PC-9 (cell line): ENCODE results near the gene TMEFF2. TPM values are rescaled to one million over a fixed set of nuclear protein-coding genes. Genes with fewer than 3 reads are reported as not detected.
A peak's percentile ranks its signal among the peaks of the same experiment; 100 is the strongest.

ENCODE experiments used
- BruUV-seq: library from RNA; stranded (reverse); fragments of 400-500 nt; replicated peaks from 2 replicates; lab custom pipeline; 2021; lab: Mats Ljungman, UMichigan
- CTCF ChIA-PET: fragments of 300-600 bp; sonication (Branson Sonifier 250); formaldehyde crosslinking; loops from one replicate; lab custom pipeline; 2022; ENCODE audit warnings: antibody characterized with exemption; lab: Charles Lee
- POLR2A ChIA-PET: fragments of 300-600 bp; sonication (Branson Sonifier 250); formaldehyde crosslinking; loops from one replicate; lab custom pipeline; 2022; ENCODE audit warnings: antibody characterized with exemption; ENCODE audit not compliant: unreplicated experiment; lab: Charles Lee
- DNase-seq, 2 experiments: peaks; one replicate each; pipeline versions ENCODE4 v3.0.0 to v3.0.0-alpha.2; 2015 to 2022; ENCODE audit warnings: mixed read lengths in 1 of 2
- H2AFZ ChIP-seq: fragments of 200-600 bp; sonication (generic); 2 replicates; pipeline ENCODE4 v1.8.1; 2017; ENCODE audit warnings: antibody characterized with exemption
- H3F3A ChIP-seq: fragments of 200-600 bp; sonication (generic); 2 replicates; pipeline ENCODE4 v1.8.1; 2017; ENCODE audit warnings: antibody characterized with exemption, mild to moderate bottlenecking, low read depth; ENCODE audit not compliant: insufficient read depth
- H3K27ac ChIP-seq: fragments of 200-600 bp; sonication (generic); 2 replicates; pipeline ENCODE4 v1.6.1; 2016; ENCODE audit warnings: mixed run types
- H3K27me3 ChIP-seq: fragments of 200-600 bp; sonication (generic); 2 replicates; pipeline ENCODE4 v1.6.1; 2016; ENCODE audit warnings: low read depth, mixed run types; ENCODE audit not compliant: insufficient read depth
- H3K36me3 ChIP-seq: fragments of 200-600 bp; sonication (generic); 2 replicates; pipeline ENCODE4 v1.6.1; 2016; ENCODE audit warnings: low read depth, mixed run types
- H3K4me1 ChIP-seq: fragments of 200-600 bp; sonication (generic); replicated peaks from 2 replicates; pipeline ENCODE4 v1.6.1; 2016; ENCODE audit warnings: mixed run types; ENCODE audit not compliant: insufficient read depth
- H3K4me2 ChIP-seq: fragments of 200-600 bp; sonication (generic); 2 replicates; pipeline ENCODE4 v1.6.1; 2017; ENCODE audit warnings: mixed run types
- H3K4me3 ChIP-seq: fragments of 200-600 bp; sonication (generic); 2 replicates; pipeline ENCODE4 v1.6.1; 2016; ENCODE audit warnings: mixed run types
- H3K79me2 ChIP-seq: fragments of 200-600 bp; sonication (generic); 2 replicates; pipeline ENCODE4 v1.6.1; 2017; ENCODE audit warnings: low read depth, mixed run types
- H3K9me2 ChIP-seq: fragments of 200-600 bp; sonication (generic); 2 replicates; pipeline ENCODE4 v1.8.1; 2017; ENCODE audit warnings: mild to moderate bottlenecking; ENCODE audit not compliant: insufficient read depth
- H3K9me3 ChIP-seq: fragments of 200-600 bp; sonication (generic); 2 replicates; pipeline ENCODE4 v1.8.1; 2016; ENCODE audit warnings: low read depth; ENCODE audit not compliant: insufficient read depth
- H4K20me1 ChIP-seq: fragments of 200-600 bp; sonication (generic); 2 replicates; pipeline ENCODE4 v1.8.1; 2017; ENCODE audit not compliant: insufficient read depth
- EZH2 ChIP-seq: fragments of 200-600 bp; sonication (generic); IDR thresholded peaks from 2 replicates; pipeline ENCODE4 v1.8.0; 2017; ENCODE audit warnings: antibody characterized with exemption, low read depth
- intact Hi-C: fragments of 100-400 bp; cut with micrococcal nuclease; formaldehyde crosslinking; loops from one replicate; pipeline ENCODE4 v1.10.0; 2022; ENCODE audit not compliant: unreplicated experiment
- total RNA-seq: library from RNA; stranded (reverse); gene quantifications from 2 replicates; pipeline ENCODE4 v1.2.3, GENCODE V29; 2021
- TF ChIP-seq, protein P1 (sequence below): fragments of 200-600 bp; sonication (generic); conservative IDR thresholded peaks from 2 replicates; pipeline ENCODE4 v1.6.1; 2017; ENCODE audit warnings: mixed run types, antibody characterized with exemption, mild to moderate bottlenecking, moderate library complexity

The TMEFF2 gene
- total RNA-seq, 1 experiment from 2014 or later, result not detected

DNA sequence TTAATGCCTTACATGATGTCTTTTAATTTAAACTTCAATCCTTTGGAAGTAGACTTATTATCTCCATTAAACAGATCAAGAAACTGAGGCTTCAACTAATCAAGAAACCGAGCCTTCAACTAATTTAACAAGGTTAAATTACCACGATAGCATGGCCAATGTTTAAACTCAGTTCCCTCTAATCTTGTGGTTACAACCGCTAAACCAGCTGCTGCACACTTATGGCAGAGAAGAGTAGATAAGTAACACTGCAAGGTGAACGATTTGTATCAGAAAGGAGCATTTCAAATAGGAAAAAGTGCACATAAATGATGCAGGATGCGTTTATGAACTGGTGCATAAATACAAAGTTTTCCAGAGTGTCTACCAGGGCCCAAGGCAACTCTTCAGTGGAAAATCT is 203.3 kb downstream of the TMEFF2 start:
- Histone ChIP-seq H4K20me1 (no peaks in the 10 kb centered on the region), H3K9me2 (no peaks in the 10 kb centered on the region), H3K27me3 (no peaks in the 10 kb centered on the region), H3K4me3 (no peak overlapping the region), H3K36me3 (no peaks in the 10 kb centered on the region), H3K9me3 (no peaks in the 10 kb centered on the region), H2AFZ (no peak overlapping the region), H3K4me1 (no peaks in the 10 kb centered on the region), H3F3A (no peaks in the 10 kb centered on the region), H3K79me2 (no peaks in the 10 kb centered on the region), H3K27ac (no peak overlapping the region), H3K4me2 (no peak overlapping the region)
- intact Hi-C loops, result no loop called here
- no TSS peak for BruUV-seq
- TF ChIP-seq EZH2, result no peak
- TF ChIP-seq, protein P1, sequence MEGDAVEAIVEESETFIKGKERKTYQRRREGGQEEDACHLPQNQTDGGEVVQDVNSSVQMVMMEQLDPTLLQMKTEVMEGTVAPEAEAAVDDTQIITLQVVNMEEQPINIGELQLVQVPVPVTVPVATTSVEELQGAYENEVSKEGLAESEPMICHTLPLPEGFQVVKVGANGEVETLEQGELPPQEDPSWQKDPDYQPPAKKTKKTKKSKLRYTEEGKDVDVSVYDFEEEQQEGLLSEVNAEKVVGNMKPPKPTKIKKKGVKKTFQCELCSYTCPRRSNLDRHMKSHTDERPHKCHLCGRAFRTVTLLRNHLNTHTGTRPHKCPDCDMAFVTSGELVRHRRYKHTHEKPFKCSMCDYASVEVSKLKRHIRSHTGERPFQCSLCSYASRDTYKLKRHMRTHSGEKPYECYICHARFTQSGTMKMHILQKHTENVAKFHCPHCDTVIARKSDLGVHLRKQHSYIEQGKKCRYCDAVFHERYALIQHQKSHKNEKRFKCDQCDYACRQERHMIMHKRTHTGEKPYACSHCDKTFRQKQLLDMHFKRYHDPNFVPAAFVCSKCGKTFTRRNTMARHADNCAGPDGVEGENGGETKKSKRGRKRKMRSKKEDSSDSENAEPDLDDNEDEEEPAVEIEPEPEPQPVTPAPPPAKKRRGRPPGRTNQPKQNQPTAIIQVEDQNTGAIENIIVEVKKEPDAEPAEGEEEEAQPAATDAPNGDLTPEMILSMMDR, result no peak
- POLR2A ChIA-PET, result no interaction called here
- CTCF ChIA-PET, result no interaction called here
- no peak for DNase-seq

DNA sequence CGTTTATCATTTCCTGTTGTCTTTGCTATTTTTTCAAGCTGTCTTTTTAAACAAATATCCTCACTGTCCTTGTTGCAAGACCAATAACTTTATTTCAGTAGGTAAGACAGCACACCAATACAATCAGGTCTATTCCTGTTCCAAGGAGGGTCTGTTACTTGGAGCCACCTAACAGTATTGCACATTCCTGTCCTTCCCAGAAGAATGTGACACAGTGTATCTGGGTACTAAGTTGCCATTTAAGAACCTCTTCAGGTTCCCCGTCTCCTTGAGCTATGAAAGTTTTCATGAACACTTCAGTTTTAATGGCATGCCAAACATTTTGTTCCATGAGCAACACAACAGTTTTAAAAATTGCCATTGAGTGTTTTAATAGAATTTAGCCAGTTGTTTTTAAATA is 209.0 kb downstream of the TMEFF2 start:
- no peak overlapping the region for H3K4me2 ChIP-seq
- no peaks in the 10 kb centered on the region for H3K36me3 ChIP-seq
- H3F3A ChIP-seq, result no peaks in the 10 kb centered on the region
- no peak for DNase-seq
- H3K9me2 ChIP-seq, result no peaks in the 10 kb centered on the region
- no peak overlapping the region for H3K4me3 ChIP-seq
- no peaks in the 10 kb centered on the region for H3K79me2 ChIP-seq
- no peak overlapping the region for H2AFZ ChIP-seq
- H3K27me3 ChIP-seq, result no peaks in the 10 kb centered on the region
- H3K9me3 ChIP-seq, result no peaks in the 10 kb centered on the region
- intact Hi-C loops, result no loop called here
- no peaks in the 10 kb centered on the region for H4K20me1 ChIP-seq
- ChIA-PET CTCF (interaction anchor here (0.6 kb wide), 1 partner anchor 431 kb away, joined by 4 read pairs; no protein-coding TSS in a partner anchor), POLR2A (no interaction called here)
- TF ChIP-seq EZH2, result no peak
- TF ChIP-seq, protein P1, result no peak
- H3K27ac ChIP-seq, result no peak overlapping the region
- no peaks in the 10 kb centered on the region for H3K4me1 ChIP-seq
- no TSS peak for BruUV-seq

DNA sequence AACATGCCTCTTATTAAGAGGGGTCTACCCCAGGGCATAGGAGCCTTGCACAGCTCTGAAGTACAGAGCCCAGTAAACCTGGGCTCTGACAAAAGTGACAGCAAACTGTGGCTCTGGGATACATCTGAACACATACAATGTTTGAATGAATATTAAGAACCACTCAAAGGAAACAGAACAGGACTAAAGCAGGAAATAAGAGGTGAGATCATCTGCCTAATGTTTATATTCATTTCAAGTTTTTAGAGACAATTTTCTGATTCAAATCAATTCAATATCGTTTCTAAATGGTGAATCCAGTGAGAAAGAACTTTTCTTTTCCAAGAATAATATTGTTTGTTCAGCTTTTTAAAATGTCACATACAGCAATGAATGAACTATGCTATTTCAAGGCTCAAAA is 211.1 kb downstream of the TMEFF2 start:
- no peak for DNase-seq
- H3K9me3 ChIP-seq, result no peaks in the 10 kb centered on the region
- 0 out of 2 replicates have a peak overlapping the region, but pooled peaks have one; percentile 7 for H3K4me2 ChIP-seq
- no peaks in the 10 kb centered on the region for H3F3A ChIP-seq
- no peaks in the 10 kb centered on the region for H3K4me1 ChIP-seq
- TF ChIP-seq EZH2, result no peak
- TF ChIP-seq, protein P1, result no peak
- H3K36me3 ChIP-seq, result no peaks in the 10 kb centered on the region
- no TSS peak for BruUV-seq
- CTCF ChIA-PET, result no interaction called here
- intact Hi-C loops, result no loop called here
- no peak overlapping the region for H3K4me3 ChIP-seq
- H3K9me2 ChIP-seq, result no peaks in the 10 kb centered on the region
- no peaks in the 10 kb centered on the region for H4K20me1 ChIP-seq
- no peaks in the 10 kb centered on the region for H3K27me3 ChIP-seq
- POLR2A ChIA-PET, result no interaction called here
- no peak overlapping the region for H2AFZ ChIP-seq
- 0 out of 2 replicates have a peak overlapping the region, but pooled peaks have one; percentile 12 for H3K27ac ChIP-seq
- no peaks in the 10 kb centered on the region for H3K79me2 ChIP-seq
